IMR-90 (cell line): Measurements from ENCODE around the gene CAMTA1. TPM values are rescaled to one million over a fixed set of nuclear protein-coding genes. Genes with fewer than 3 reads are reported as not detected.

Experiments used
- ATAC-seq: fragments of 200-7000 bp; cut with Tn5 transposase; 2 replicates; pipeline ENCODE4 v1.9.1; 2020; ENCODE audit warnings: low read depth, mild to moderate bottlenecking, moderate library complexity
- BruUV-seq: library from RNA; stranded (reverse); fragments of 400-500 nt; replicated peaks from 2 replicates; lab custom pipeline; 2021; lab: Mats Ljungman, UMichigan
- CTCF ChIA-PET: fragments of 300-600 bp; formaldehyde crosslinking; extraction: SDS; loops from one replicate; lab custom pipeline; 2021; ENCODE audit warnings: antibody characterized with exemption; lab: Yijun Ruan, JAX
- POLR2A ChIA-PET: fragments of 300-600 bp; sonication (Branson Sonifier 250); formaldehyde crosslinking; loops from one replicate; lab custom pipeline; 2022; ENCODE audit warnings: antibody characterized with exemption; ENCODE audit not compliant: unreplicated experiment; lab: Charles Lee
- DNase-seq: peaks from one replicate; pipeline ENCODE4 v3.0.0; 2013
- H2AFZ ChIP-seq: replicated peaks from 2 replicates; pipeline ENCODE3; 2013; ENCODE audit warnings: low read length, mild to moderate bottlenecking; ENCODE audit not compliant: poor library complexity
- H2AK5ac ChIP-seq: 2 replicates; pipeline ENCODE4 v1.6.1; 2013; ENCODE audit warnings: low read depth, low read length, inconsistent platforms
- H2AK9ac ChIP-seq: replicated peaks from 2 replicates; pipeline ENCODE3; 2013; ENCODE audit warnings: mild to moderate bottlenecking, low read depth, low read length, moderate library complexity; ENCODE audit not compliant: poor library complexity
- H2BK120ac ChIP-seq: 2 replicates; pipeline ENCODE4 v1.6.1; 2013; ENCODE audit warnings: low read depth, low read length, inconsistent platforms
- H2BK15ac ChIP-seq: 3 replicates; pipeline ENCODE4 v1.6.1; 2013; ENCODE audit warnings: low read depth, low read length, inconsistent platforms
- H2BK20ac ChIP-seq: 2 replicates; pipeline ENCODE4 v1.6.1; 2013; ENCODE audit warnings: low read depth, mild to moderate bottlenecking, inconsistent platforms, low read length, moderate library complexity
- H2BK5ac ChIP-seq: 2 replicates; pipeline ENCODE4 v1.6.1; 2013; ENCODE audit warnings: mild to moderate bottlenecking, low read depth, low read length, inconsistent platforms; ENCODE audit not compliant: poor library complexity, severe bottlenecking
- H3K14ac ChIP-seq: replicated peaks from 2 replicates; pipeline ENCODE4 v1.6.1; 2013; ENCODE audit warnings: low read depth, low read length, inconsistent platforms
- H3K18ac ChIP-seq: 2 replicates; pipeline ENCODE4 v1.6.1; 2013; ENCODE audit warnings: low read depth, low read length, control low read depth
- H3K23ac ChIP-seq: 2 replicates; pipeline ENCODE4 v1.6.1; 2013; ENCODE audit warnings: low read depth, low read length, inconsistent platforms
- H3K27ac ChIP-seq: 2 replicates; pipeline ENCODE4 v1.5.1; 2013; ENCODE audit warnings: mild to moderate bottlenecking, control low read depth, low read length; ENCODE audit not compliant: insufficient read depth
- H3K27me3 ChIP-seq: 2 replicates; pipeline ENCODE4 v1.6.1; 2013; ENCODE audit warnings: low read length; ENCODE audit not compliant: control insufficient read depth, insufficient read depth
- H3K36me3 ChIP-seq: 2 replicates; pipeline ENCODE4 v1.6.1; 2013; ENCODE audit warnings: low read length, mixed read lengths; ENCODE audit not compliant: control insufficient read depth, insufficient read depth
- H3K4ac ChIP-seq: 2 replicates; pipeline ENCODE4 v1.6.1; 2013; ENCODE audit warnings: low read depth, low read length, inconsistent platforms
- H3K4me1 ChIP-seq: 2 replicates; pipeline ENCODE4 v1.6.1; 2013; ENCODE audit warnings: low read length, mixed read lengths; ENCODE audit not compliant: control insufficient read depth, insufficient read depth
- H3K4me2 ChIP-seq: 2 replicates; pipeline ENCODE4 v1.6.1; 2013; ENCODE audit warnings: low read depth, mild to moderate bottlenecking, control low read depth, low read length, moderate library complexity
- H3K4me3 ChIP-seq: 2 replicates; pipeline ENCODE4 v1.5.1; 2013; ENCODE audit warnings: low read depth, mild to moderate bottlenecking, control low read depth, low read length, moderate library complexity; ENCODE audit not compliant: insufficient read depth
- H3K56ac ChIP-seq: 2 replicates; pipeline ENCODE4 v1.6.1; 2013; ENCODE audit warnings: low read length, inconsistent platforms; ENCODE audit not compliant: insufficient read depth; ENCODE audit errors: extremely low read depth
- H3K79me1 ChIP-seq, 2 experiments: 2 replicates each; pipeline ENCODE4 v1.6.1; 2013; ENCODE audit warnings: low read length in 2 of 2, inconsistent platforms in 1 of 2, low read depth in 1 of 2
- H3K9ac ChIP-seq: 2 replicates; pipeline ENCODE4 v1.6.1; 2013; ENCODE audit warnings: low read depth, low read length, control low read depth
- H3K9me1 ChIP-seq: 2 replicates; pipeline ENCODE4 v1.6.1; 2013; ENCODE audit warnings: low read length, inconsistent platforms; ENCODE audit not compliant: insufficient read depth
- H3K9me3 ChIP-seq: 2 replicates; pipeline ENCODE4 v1.6.1; 2013; ENCODE audit warnings: low read length; ENCODE audit not compliant: control insufficient read depth, insufficient read depth
- H4K20me1 ChIP-seq: 2 replicates; pipeline ENCODE4 v1.6.1; 2013; ENCODE audit warnings: low read length, inconsistent platforms; ENCODE audit not compliant: insufficient read depth
- H4K5ac ChIP-seq: 2 replicates; pipeline ENCODE4 v1.6.1; 2013; ENCODE audit warnings: mild to moderate bottlenecking, low read depth, low read length, control low read depth
- H4K8ac ChIP-seq, 2 experiments: 2 replicates each; pipeline ENCODE4 v1.6.1; 2013; ENCODE audit warnings: low read depth in 2 of 2, low read length in 2 of 2, control low read depth in 1 of 2, inconsistent platforms in 1 of 2
- H4K91ac ChIP-seq: 2 replicates; pipeline ENCODE4 v1.6.1; 2013; ENCODE audit warnings: low read depth, low read length, inconsistent platforms; ENCODE audit not compliant: insufficient read depth
- CEBPB ChIP-seq: IDR thresholded peaks from 2 replicates; pipeline ENCODE4 v1.6.1; 2012; ENCODE audit warnings: low read depth, low read length, improper control_type of control experiment
- MAZ ChIP-seq: IDR thresholded peaks from 2 replicates; pipeline ENCODE4 v1.6.1; 2012; ENCODE audit warnings: low read depth, mild to moderate bottlenecking, low read length, improper control_type of control experiment, moderate library complexity, borderline replicate concordance
- RCOR1 ChIP-seq: IDR thresholded peaks from 2 replicates; pipeline ENCODE4 v1.6.1; 2012; ENCODE audit warnings: mild to moderate bottlenecking, low read length, improper control_type of control experiment; ENCODE audit not compliant: insufficient replicate concordance
- RFX5 ChIP-seq: IDR thresholded peaks from 2 replicates; pipeline ENCODE4 v1.8.0; 2012; ENCODE audit warnings: low read depth, mild to moderate bottlenecking, low read length, moderate library complexity
- WGBS, 2 experiments: methylation state at CpG; one replicate each; pipeline versions ENCODE4 v1.1.5 to v1.1.7; 2013; ENCODE audit warnings: missing lambda C conversion rate in 2 of 2; ENCODE audit not compliant: insufficient read length in 1 of 2; ENCODE audit errors: extremely low coverage in 2 of 2; 5-methylcytosine and 5-hydroxymethylcytosine counted together
- dilution Hi-C: fragments of 300-500 bp; cut with HindIII; formaldehyde crosslinking; loops from one replicate; pipeline ENCODE4 v1.14.3; 2018; ENCODE audit warnings: low sequenced_read_pairs; ENCODE audit not compliant: unreplicated experiment
- in situ Hi-C: fragments of 300-500 bp; cut with MboI; formaldehyde crosslinking; loops from 3 replicates; pipeline ENCODE4 v1.14.3; 2019; ENCODE audit warnings: low sequenced_read_pairs, inconsistent platforms, mixed read lengths
- intact Hi-C: fragments of 100-400 bp; cut with micrococcal nuclease; formaldehyde crosslinking; loops from 2 replicates; pipeline ENCODE4 v1.10.0; 2022
- polyA plus RNA-seq, 3 experiments: library from polyadenylated mRNA; depleted of rRNA; stranded (reverse); fragments of >200 nt; gene quantifications; 2 replicates each; pipeline ENCODE4 v1.2.3, GENCODE V29; 2012; ENCODE audit warnings: low replicate concordance in 1 of 3
- total RNA-seq: library from RNA; depleted of rRNA; stranded (reverse); fragments of >200 nt; gene quantifications from 2 replicates; pipeline ENCODE4 v1.2.3, GENCODE V29; 2012
- TF ChIP-seq, protein P1 (sequence below): fragments of 150-350 bp; IDR thresholded peaks from 2 replicates; pipeline ENCODE4 v1.6.1; 2017; ENCODE audit warnings: mild to moderate bottlenecking, antibody characterized with exemption, low read length, low read depth
- TF ChIP-seq, protein P2 (sequence below): conservative IDR thresholded peaks from 2 replicates; pipeline ENCODE4 v1.5.1; 2012; ENCODE audit warnings: mild to moderate bottlenecking, low read depth, low read length, improper control_type of control experiment

Gene CAMTA1
- total and polyA plus RNA-seq, 2 of the 4 experiments (the other 2 are of a cell fraction): 35.5 to 74.3 TPM

DNA sequence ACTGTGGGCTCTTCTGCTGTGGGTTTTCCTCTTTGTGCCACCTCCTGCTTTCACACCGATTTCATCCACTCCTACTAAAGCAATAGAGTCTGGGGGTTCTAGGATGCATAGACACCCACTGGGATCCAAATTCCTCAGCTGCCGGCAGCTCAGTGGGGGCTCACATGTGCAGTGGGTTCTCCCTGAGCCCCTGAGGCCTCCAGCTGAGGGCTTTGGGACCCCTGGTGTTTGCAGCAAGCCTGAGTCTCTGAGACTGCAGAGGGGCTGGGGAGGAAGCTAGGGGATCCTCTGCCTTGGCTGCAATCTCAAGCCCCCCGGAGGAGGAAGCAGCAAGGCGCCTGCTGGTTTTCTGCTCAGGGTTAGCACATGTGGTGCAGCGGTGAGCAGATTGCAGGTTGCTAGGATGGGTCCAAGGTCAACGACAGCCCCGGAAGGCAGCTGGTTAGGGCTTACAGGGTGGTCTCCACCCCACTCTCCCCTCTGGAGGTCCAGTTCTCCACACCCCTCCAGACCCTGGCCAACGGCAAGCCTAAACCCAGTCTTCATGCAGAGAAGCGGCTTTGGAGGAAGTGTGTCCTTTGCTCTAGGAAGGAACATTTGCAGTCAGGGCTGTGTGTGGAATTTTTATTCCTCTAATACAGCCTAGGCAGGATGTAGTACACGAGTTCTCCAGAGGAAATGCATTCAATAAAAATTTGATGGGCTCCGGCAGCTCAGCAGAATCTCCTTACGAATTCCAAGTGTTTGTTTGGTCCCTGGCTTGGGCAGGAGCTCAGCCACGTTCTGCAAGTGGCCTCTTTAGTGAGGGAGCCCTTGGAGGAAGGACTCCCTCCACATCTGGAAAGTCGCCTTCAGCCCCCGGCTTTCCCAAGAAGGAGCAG is 716.7 kb downstream of the CAMTA1 start:
- Histone ChIP-seq H2BK5ac (no peak overlapping the region), H3K4me3 (no peak overlapping the region), H3K14ac (no peak overlapping the region), H3K56ac (no peak overlapping the region), H3K9ac (no peak overlapping the region), H2BK15ac (no peak overlapping the region), H3K36me3 (no peaks in the 10 kb centered on the region), H2BK20ac (no peak overlapping the region), H4K5ac (no peak overlapping the region), H3K79me1 (no peaks in the 10 kb centered on the region), H3K27ac (no peak overlapping the region), H4K91ac (no peak overlapping the region), H3K27me3 (no peaks in the 10 kb centered on the region), H4K20me1 (no peaks in the 10 kb centered on the region), H4K8ac (no peak overlapping the region), H2AK9ac (no peak overlapping the region), H3K9me1 (no peaks in the 10 kb centered on the region), H3K4ac (no peak overlapping the region), H3K4me2 (no peak overlapping the region), H2BK120ac (no peak overlapping the region), H3K18ac (no peak overlapping the region), H3K9me3 (no peaks in the 10 kb centered on the region), H3K4me1 (no peaks in the 10 kb centered on the region), H3K23ac (no peak overlapping the region), H2AK5ac (no peak overlapping the region), H2AFZ (no peak overlapping the region)
- intact Hi-C loops: no loop called here
- WGBS, 2 experiments: 47% methylated on average over 4 of the region's 15 CpGs; no CpG with 5 or more reads in 1 of the 2 experiments
- BruUV-seq: no TSS peak
- ChIA-PET CTCF (no interaction called here), POLR2A (no interaction called here)
- no peak for DNase-seq
- in situ Hi-C loops: no loop called here
- dilution Hi-C loops: no loop called here
- TF ChIP-seq, protein P1, sequence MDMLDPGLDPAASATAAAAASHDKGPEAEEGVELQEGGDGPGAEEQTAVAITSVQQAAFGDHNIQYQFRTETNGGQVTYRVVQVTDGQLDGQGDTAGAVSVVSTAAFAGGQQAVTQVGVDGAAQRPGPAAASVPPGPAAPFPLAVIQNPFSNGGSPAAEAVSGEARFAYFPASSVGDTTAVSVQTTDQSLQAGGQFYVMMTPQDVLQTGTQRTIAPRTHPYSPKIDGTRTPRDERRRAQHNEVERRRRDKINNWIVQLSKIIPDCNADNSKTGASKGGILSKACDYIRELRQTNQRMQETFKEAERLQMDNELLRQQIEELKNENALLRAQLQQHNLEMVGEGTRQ: no peak
- TF ChIP-seq, protein P2, sequence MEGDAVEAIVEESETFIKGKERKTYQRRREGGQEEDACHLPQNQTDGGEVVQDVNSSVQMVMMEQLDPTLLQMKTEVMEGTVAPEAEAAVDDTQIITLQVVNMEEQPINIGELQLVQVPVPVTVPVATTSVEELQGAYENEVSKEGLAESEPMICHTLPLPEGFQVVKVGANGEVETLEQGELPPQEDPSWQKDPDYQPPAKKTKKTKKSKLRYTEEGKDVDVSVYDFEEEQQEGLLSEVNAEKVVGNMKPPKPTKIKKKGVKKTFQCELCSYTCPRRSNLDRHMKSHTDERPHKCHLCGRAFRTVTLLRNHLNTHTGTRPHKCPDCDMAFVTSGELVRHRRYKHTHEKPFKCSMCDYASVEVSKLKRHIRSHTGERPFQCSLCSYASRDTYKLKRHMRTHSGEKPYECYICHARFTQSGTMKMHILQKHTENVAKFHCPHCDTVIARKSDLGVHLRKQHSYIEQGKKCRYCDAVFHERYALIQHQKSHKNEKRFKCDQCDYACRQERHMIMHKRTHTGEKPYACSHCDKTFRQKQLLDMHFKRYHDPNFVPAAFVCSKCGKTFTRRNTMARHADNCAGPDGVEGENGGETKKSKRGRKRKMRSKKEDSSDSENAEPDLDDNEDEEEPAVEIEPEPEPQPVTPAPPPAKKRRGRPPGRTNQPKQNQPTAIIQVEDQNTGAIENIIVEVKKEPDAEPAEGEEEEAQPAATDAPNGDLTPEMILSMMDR: no peak
- TF ChIP-seq RCOR1 (no peak), CEBPB (no peak), MAZ (no peak), RFX5 (no peak)
- no peak for ATAC-seq
